Spleen (tissue), 11 donors: ENCODE data around the gene GPR176. TPM values are rescaled to one million over a fixed set of nuclear protein-coding genes. Genes with fewer than 3 reads are reported as not detected.

ENCODE experiments used
- DNase-seq: peaks from one replicate; pipeline ENCODE4 v3.0.0-alpha.2; 2020
- H3K27ac ChIP-seq, 8 donors: fragments of 200-600 bp; sonication (generic) in 7 of 8; 1 replicate in 4 of 8; 2 replicates in 4 of 8; pipeline versions ENCODE4 v1.5.0 to v1.8.0; 2016 to 2021; ENCODE audit warnings: inconsistent platforms in 4 of 8, mild to moderate bottlenecking in 4 of 8, moderate library complexity in 1 of 8
- H3K27me3 ChIP-seq, 7 donors: fragments of 200-600 bp; sonication (generic) in 6 of 7; replicated peaks in 1 of 7; 1 replicate in 4 of 7; 2 replicates in 3 of 7; pipeline versions ENCODE4 v1.5.0 to v1.8.0; 2016 to 2021; ENCODE audit warnings: inconsistent platforms in 3 of 7, mild to moderate bottlenecking in 1 of 7
- H3K36me3 ChIP-seq, 6 donors: fragments of 200-600 bp; sonication (generic) in 5 of 6; 1 replicate in 4 of 6; 2 replicates in 2 of 6; pipeline versions ENCODE4 v1.5.0 to v1.8.0; 2016 to 2021; ENCODE audit warnings: inconsistent platforms in 2 of 6
- H3K4me1 ChIP-seq, 6 donors: fragments of 200-600 bp; sonication (generic) in 5 of 6; 1 replicate in 3 of 6; 2 replicates in 3 of 6; pipeline versions ENCODE4 v1.5.0 to v1.8.0; 2016 to 2021; ENCODE audit warnings: inconsistent platforms in 3 of 6
- H3K4me3 ChIP-seq, 8 donors: fragments of 200-600 bp; sonication (generic) in 7 of 8; 1 replicate in 4 of 8; 2 replicates in 4 of 8; pipeline versions ENCODE4 v1.5.0 to v1.8.0; 2016 to 2021; ENCODE audit warnings: inconsistent platforms in 4 of 8, mild to moderate bottlenecking in 4 of 8, moderate library complexity in 2 of 8
- H3K9me3 ChIP-seq, 8 donors: fragments of 200-600 bp; sonication (generic) in 7 of 8; 1 replicate in 4 of 8; 2 replicates in 4 of 8; pipeline versions ENCODE4 v1.5.0 to v1.8.0; 2016 to 2021; ENCODE audit warnings: inconsistent platforms in 4 of 8
- CTCF ChIP-seq, 11 experiments: fragments of 200-600 bp in 7 of 11; fragments of 450-650 bp in 4 of 11; sonication (generic) in 4 of 11; IDR thresholded peaks in 8 of 11; conservative IDR thresholded peaks in 3 of 11; 1 replicate in 7 of 11; 2 replicates in 4 of 11; pipeline versions ENCODE4 v1.4.0 to v1.8.0; 2016 to 2021; ENCODE audit warnings: antibody characterized with exemption in 11 of 11, inconsistent platforms in 4 of 11, mild to moderate bottlenecking in 1 of 11
- POLR2A ChIP-seq, 3 donors: fragments of 450-650 bp; IDR thresholded peaks; one replicate each; pipeline ENCODE4 v1.5.1; 2017; ENCODE audit warnings: antibody characterized with exemption in 3 of 3, mild to moderate bottlenecking in 1 of 3
- POLR2AphosphoS5 ChIP-seq, 3 donors: sonication (generic); formaldehyde crosslinking; IDR thresholded peaks; one replicate each; pipeline ENCODE4 v1.5.1; 2017; ENCODE audit warnings: antibody characterized with exemption in 3 of 3
- WGBS, 5 donors: extraction: QIAGEN DNeasy Blood & Tissue Kit in 3 of 5; methylation state at CpG; one replicate each; pipeline versions ENCODE4 v1.1.5 to v1.1.7; 2013 to 2018; 5-methylcytosine and 5-hydroxymethylcytosine counted together
- intact Hi-C: fragments of 100-400 bp; cut with DNase I; formaldehyde crosslinking; loops from one replicate; pipeline ENCODE4 v1.15.0; 2023; ENCODE audit warnings: low total_unique reads
- polyA plus RNA-seq, 3 donors: library from polyadenylated mRNA; stranded (reverse); fragments of 200-250 nt; gene quantifications; one replicate each; pipeline ENCODE4 v1.2.1, GENCODE V29; 2013
- total RNA-seq, 7 donors: library from RNA; depleted of rRNA in 3 of 7; stranded (reverse); fragments of >200 nt in 3 of 7; fragmentation: NEBNext Ultra II Directional in 4 of 7; extraction: Animal tissue kit (Norgen Biotek cat#: 25700) in 4 of 7; gene quantifications; one replicate each; pipeline versions ENCODE4 v1.1.0 to v1.2.1, GENCODE V29; 2016 to 2021
- donor health status: healthy with polysubstance abuse.
- donor health status: DM: no; HTN: no; CAD: no; lungs with moderate emphysema.
- donor health status: DM: no; HTN: no; CAD: no.
- donor health status: Bipolar disorder and iron deficiency.
- donor health status: healthy.
- donor health status: DM: no; HTN: no; CAD: no.
- donor health status: DM: yes; HTN: yes; CAD: no.

GPR176 gene
- total and polyA plus RNA-seq, 10 donors: 2.7 to 12.8 (median 5.1) TPM

GRCh38 chr15:39857132-39857531, 62.9 kb downstream of the GPR176 start:
- intact Hi-C loops: no loop called here
- Histone ChIP-seq H3K27ac (no peak overlapping the region), H3K9me3 (no peaks in the 10 kb centered on the region), H3K4me3 (no peak overlapping the region), H3K4me1 (no peaks in the 10 kb centered on the region), H3K27me3 (no peaks in the 10 kb centered on the region), H3K36me3 (no peaks in the 10 kb centered on the region)
- TF ChIP-seq POLR2AphosphoS5 (IDR thresholded peaks at IDR 0.05) (no peak), CTCF (IDR thresholded peaks at IDR 0.05 in 8 of 11, conservative IDR thresholded peaks at IDR 0.05 in 3 of 11) (no peak), POLR2A (IDR thresholded peaks at IDR 0.05) (no peak)
- DNase-seq: no peak
- 59 to 71% (median 64%) methylated on average over 1 of the region's 1 CpG for WGBS, 5 donors

DNA sequence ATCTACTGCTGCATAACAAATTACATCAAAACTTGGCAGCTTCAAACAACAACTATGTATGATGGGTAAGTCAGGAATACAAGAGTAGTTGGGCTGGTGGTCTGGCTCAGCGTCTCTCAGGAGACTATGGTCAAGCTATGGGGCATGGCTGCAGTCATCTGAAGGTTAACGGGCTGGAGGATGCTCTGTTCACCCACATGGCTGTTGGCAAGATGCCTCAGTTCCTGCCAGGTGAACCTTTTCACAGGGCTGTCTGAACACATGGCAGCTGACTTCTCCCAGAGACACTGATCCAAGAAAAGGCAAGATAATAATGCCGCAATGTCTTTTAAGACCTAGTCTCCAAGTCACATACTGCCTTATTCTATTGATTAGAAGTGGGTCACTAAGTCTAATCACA, 63.7 kb downstream of the GPR176 start:
- H3K4me1 ChIP-seq: no peaks in the 10 kb centered on the region
- H3K36me3 ChIP-seq: no peaks in the 10 kb centered on the region
- no peaks in the 10 kb centered on the region for H3K27me3 ChIP-seq
- TF ChIP-seq CTCF (IDR thresholded peaks at IDR 0.05 in 8 of 11, conservative IDR thresholded peaks at IDR 0.05 in 3 of 11) (no peak), POLR2A (IDR thresholded peaks at IDR 0.05) (no peak), POLR2AphosphoS5 (IDR thresholded peaks at IDR 0.05) (no peak)
- H3K4me3 ChIP-seq: no peak overlapping the region
- DNase-seq: no peak
- intact Hi-C loops: no loop called here
- 80 to 92% (median 85%) methylated on average over 3 of the region's 3 CpGs for WGBS, 5 donors
- no peaks in the 10 kb centered on the region for H3K9me3 ChIP-seq
- no peak overlapping the region for H3K27ac ChIP-seq

GRCh38 chr15:39855400-39855799, 64.7 kb downstream of the GPR176 start:
- H3K27ac ChIP-seq: no peak overlapping the region
- no peaks in the 10 kb centered on the region for H3K36me3 ChIP-seq
- intact Hi-C loops: no loop called here
- WGBS, 5 donors: 36 to 66% (median 53%) methylated on average over 2 of the region's 2 CpGs
- no peaks in the 10 kb centered on the region for H3K9me3 ChIP-seq
- no peak overlapping the region for H3K4me3 ChIP-seq
- TF ChIP-seq POLR2A (IDR thresholded peaks at IDR 0.05): no peak
- no peak for TF ChIP-seq CTCF (IDR thresholded peaks at IDR 0.05 in 8 of 11, conservative IDR thresholded peaks at IDR 0.05 in 3 of 11)
- TF ChIP-seq POLR2AphosphoS5 (IDR thresholded peaks at IDR 0.05): no peak
- no peaks in the 10 kb centered on the region for H3K27me3 ChIP-seq
- no peaks in the 10 kb centered on the region for H3K4me1 ChIP-seq
- no peak for DNase-seq

DNA sequence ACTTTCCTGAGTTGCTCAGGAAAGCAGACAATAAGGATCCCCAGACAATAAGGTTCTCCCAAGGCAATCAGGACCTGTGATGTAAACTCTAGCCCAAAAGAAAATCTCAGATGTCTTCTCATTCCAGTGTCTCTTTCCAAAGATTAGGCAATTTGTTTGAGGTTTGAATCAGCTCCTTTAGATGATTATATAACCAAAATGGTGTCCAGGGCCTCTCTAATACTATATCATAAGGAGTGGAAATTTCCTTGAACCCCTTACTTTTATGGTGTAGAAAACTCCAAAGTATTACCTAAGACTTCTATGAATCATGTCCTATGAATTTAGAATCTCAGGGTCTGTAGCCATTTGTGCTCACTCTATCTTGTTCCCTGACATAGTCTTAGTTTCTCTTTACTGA, 65.9 kb downstream of the GPR176 start:
- intact Hi-C loops: no loop called here
- Histone ChIP-seq H3K36me3 (no peaks in the 10 kb centered on the region), H3K4me3 (no peak overlapping the region), H3K4me1 (no peaks in the 10 kb centered on the region), H3K9me3 (no peaks in the 10 kb centered on the region), H3K27me3 (no peaks in the 10 kb centered on the region), H3K27ac (no peak overlapping the region)
- TF ChIP-seq POLR2A (IDR thresholded peaks at IDR 0.05): no peak
- no peak for TF ChIP-seq CTCF (IDR thresholded peaks at IDR 0.05 in 8 of 11, conservative IDR thresholded peaks at IDR 0.05 in 3 of 11)
- TF ChIP-seq POLR2AphosphoS5 (IDR thresholded peaks at IDR 0.05): no peak
- no peak for DNase-seq
